H9 (cell line): ENCODE measurements around the gene SSPN. TPM values are rescaled to one million over a fixed set of nuclear protein-coding genes. Genes with fewer than 3 reads are reported as not detected.

Experiments used
- DNase-seq: peaks from one replicate; pipeline ENCODE4 v3.0.0-alpha.2; 2017
- H2AFZ ChIP-seq: one replicate; pipeline ENCODE4 v1.6.1; 2013; ENCODE audit warnings: mild to moderate bottlenecking, low read length, control low read depth, moderate library complexity
- H2AK5ac ChIP-seq: 2 replicates; pipeline ENCODE4 v1.6.1; 2013; ENCODE audit warnings: low read length, control low read depth, mixed read lengths; ENCODE audit not compliant: insufficient read length
- H2BK120ac ChIP-seq: one replicate; pipeline ENCODE4 v1.6.1; 2013; ENCODE audit warnings: low read depth, mild to moderate bottlenecking, low read length, control low read depth, inconsistent platforms; ENCODE audit not compliant: poor library complexity, severe bottlenecking
- H2BK12ac ChIP-seq: 2 replicates; pipeline ENCODE4 v1.6.1; 2013; ENCODE audit warnings: low read length, control low read depth, mixed read lengths, low read depth; ENCODE audit not compliant: insufficient read length
- H2BK15ac ChIP-seq: 2 replicates; pipeline ENCODE4 v1.6.1; 2013; ENCODE audit warnings: low read depth, low read length, control low read depth
- H2BK20ac ChIP-seq: one replicate; pipeline ENCODE4 v1.6.1; 2013; ENCODE audit warnings: low read depth, mild to moderate bottlenecking, low read length, control low read depth, inconsistent platforms; ENCODE audit not compliant: poor library complexity, severe bottlenecking
- H2BK5ac ChIP-seq: 2 replicates; pipeline ENCODE4 v1.6.1; 2013; ENCODE audit warnings: low read length, control low read depth, mixed read lengths; ENCODE audit not compliant: insufficient read length
- H3K14ac ChIP-seq: 2 replicates; pipeline ENCODE4 v1.6.1; 2013; ENCODE audit warnings: low read length, control low read depth; ENCODE audit not compliant: insufficient read depth
- H3K18ac ChIP-seq: 2 replicates; pipeline ENCODE4 v1.6.1; 2013; ENCODE audit warnings: low read depth, mild to moderate bottlenecking, mixed read lengths, low read length, control low read depth; ENCODE audit not compliant: insufficient read length
- H3K23ac ChIP-seq: 2 replicates; pipeline ENCODE4 v1.6.1; 2013; ENCODE audit warnings: low read length, control low read depth, mixed read lengths, low read depth; ENCODE audit not compliant: insufficient read length
- H3K23me2 ChIP-seq: 2 replicates; pipeline ENCODE4 v1.6.1; 2013; ENCODE audit warnings: low read depth, mild to moderate bottlenecking, mixed read lengths, low read length, control low read depth; ENCODE audit not compliant: insufficient read length, poor library complexity, severe bottlenecking
- H3K27ac ChIP-seq: 2 replicates; pipeline ENCODE4 v1.5.1; 2013; ENCODE audit warnings: low read length, control low read depth, mixed read lengths, low read depth; ENCODE audit not compliant: insufficient read length
- H3K27me3 ChIP-seq: 2 replicates; pipeline ENCODE4 v1.6.1; 2013; ENCODE audit warnings: low read length, control low read depth, inconsistent platforms; ENCODE audit not compliant: insufficient read depth
- H3K4ac ChIP-seq: 2 replicates; pipeline ENCODE4 v1.6.1; 2013; ENCODE audit warnings: low read depth, mild to moderate bottlenecking, control low read depth, inconsistent platforms, low read length, moderate library complexity
- H3K4me1 ChIP-seq: 2 replicates; pipeline ENCODE4 v1.6.1; 2013; ENCODE audit warnings: low read length, control low read depth, inconsistent platforms; ENCODE audit not compliant: insufficient read depth
- H3K4me2 ChIP-seq: 2 replicates; pipeline ENCODE4 v1.6.1; 2013; ENCODE audit warnings: low read length, control low read depth, mixed read lengths; ENCODE audit not compliant: insufficient read length, insufficient read depth
- H3K56ac ChIP-seq: 2 replicates; pipeline ENCODE4 v1.6.1; 2013; ENCODE audit warnings: low read depth, mild to moderate bottlenecking, mixed read lengths, low read length, control low read depth; ENCODE audit not compliant: insufficient read length
- H3K79me1 ChIP-seq: 2 replicates; pipeline ENCODE4 v1.6.1; 2013; ENCODE audit warnings: low read depth, mild to moderate bottlenecking, moderate library complexity, low read length, control low read depth, inconsistent platforms; ENCODE audit not compliant: insufficient read depth, poor library complexity, severe bottlenecking
- H3K79me2 ChIP-seq: 2 replicates; pipeline ENCODE4 v1.6.1; 2013; ENCODE audit warnings: low read length, control low read depth, inconsistent platforms; ENCODE audit not compliant: insufficient read depth
- H3K9ac ChIP-seq: 2 replicates; pipeline ENCODE4 v1.6.1; 2013; ENCODE audit warnings: low read length, control low read depth, mixed read lengths; ENCODE audit not compliant: insufficient read length; ENCODE audit errors: extremely low read depth
- H3K9me3 ChIP-seq: one replicate; pipeline ENCODE4 v1.6.1; 2013; ENCODE audit warnings: low read depth, low read length, inconsistent platforms; ENCODE audit not compliant: control insufficient read depth
- H3T11ph ChIP-seq: one replicate; pipeline ENCODE4 v1.6.1; 2013; ENCODE audit warnings: mild to moderate bottlenecking, low read length, control low read depth, inconsistent platforms
- H4K20me1 ChIP-seq: one replicate; pipeline ENCODE4 v1.6.1; 2013; ENCODE audit not compliant: control insufficient read depth, insufficient read length, insufficient read depth
- H4K5ac ChIP-seq: 2 replicates; pipeline ENCODE4 v1.6.1; 2013; ENCODE audit warnings: low read depth, mild to moderate bottlenecking, mixed read lengths, low read length, control low read depth; ENCODE audit not compliant: insufficient read length
- H4K8ac ChIP-seq: replicated peaks from 2 replicates; pipeline ENCODE4 v1.6.1; 2013; ENCODE audit warnings: low read length, control low read depth, mixed read lengths, low read depth; ENCODE audit not compliant: insufficient read length
- H4K91ac ChIP-seq: 2 replicates; pipeline ENCODE4 v1.6.1; 2013; ENCODE audit warnings: low read depth, mild to moderate bottlenecking, moderate library complexity, mixed read lengths, low read length, control low read depth; ENCODE audit not compliant: insufficient read length
- H3K27ac Mint-ChIP-seq, 3 experiments: 2 replicates in 2 of 3; 3 replicates in 1 of 3; pipeline ENCODE4 v1.8.0; 2020 to 2021; ENCODE audit warnings: mixed read lengths in 3 of 3, mild to moderate bottlenecking in 1 of 3, moderate library complexity in 1 of 3
- H3K27me3 Mint-ChIP-seq: 2 replicates; pipeline ENCODE4 v1.8.0; 2021; ENCODE audit warnings: low read depth, mild to moderate bottlenecking, moderate library complexity, mixed read lengths
- H3K36me3 Mint-ChIP-seq, 3 experiments: 2 replicates in 2 of 3; 3 replicates in 1 of 3; pipeline ENCODE4 v1.8.0; 2020 to 2021; ENCODE audit warnings: low read depth in 3 of 3, mixed read lengths in 3 of 3; ENCODE audit not compliant: insufficient read depth in 1 of 3
- H3K4me1 Mint-ChIP-seq, 2 experiments: 2 replicates each; pipeline ENCODE4 v1.8.0; 2020; ENCODE audit warnings: mixed read lengths in 2 of 2
- H3K4me3 Mint-ChIP-seq, 2 experiments: 2 replicates in 1 of 2; 3 replicates in 1 of 2; pipeline ENCODE4 v1.8.0; 2020 to 2021; ENCODE audit warnings: mild to moderate bottlenecking in 2 of 2, mixed read lengths in 2 of 2, moderate library complexity in 1 of 2
- H3K9me3 Mint-ChIP-seq, 2 experiments: 2 replicates in 1 of 2; 3 replicates in 1 of 2; pipeline ENCODE4 v1.8.0; 2020; ENCODE audit warnings: mild to moderate bottlenecking in 2 of 2, mixed read lengths in 2 of 2, moderate library complexity in 1 of 2
- CTCF ChIP-seq: fragments of 200-600 bp; sonication (generic); conservative IDR thresholded peaks from 3 replicates; pipeline ENCODE4 v1.8.0; 2021; ENCODE audit warnings: antibody characterized with exemption, mild to moderate bottlenecking
- WGBS: extraction: QIAGEN DNeasy Blood & Tissue Kit; methylation state at CpG from one replicate; pipeline ENCODE4 v1.1.7; 2013; ENCODE audit warnings: missing lambda C conversion rate, low lambda C conversion rate, mixed read lengths; ENCODE audit not compliant: insufficient read length; ENCODE audit errors: extremely low coverage; 5-methylcytosine and 5-hydroxymethylcytosine counted together
- total RNA-seq: library from RNA; stranded (reverse); gene quantifications from 2 replicates; pipeline ENCODE4 v1.2.1, GENCODE V29; 2021

The SSPN gene
- total RNA-seq, 1 experiment from 2014 or later, result 0.81 TPM

GRCh38 chr12:26286186-26286585 lies 90.8 kb downstream of the SSPN start:
- H3K4ac ChIP-seq, result no peak overlapping the region
- H4K5ac ChIP-seq, result no peak overlapping the region
- no peak overlapping the region for H3K23ac ChIP-seq
- H2BK120ac ChIP-seq, result no peak overlapping the region
- H4K91ac ChIP-seq, result no peak overlapping the region
- no peak overlapping the region for H3K18ac ChIP-seq
- H3K4me1 ChIP-seq, result no peaks in the 10 kb centered on the region; the same call in 1 of the 2 replicates
- H2AK5ac ChIP-seq, result no peak overlapping the region
- H2BK20ac ChIP-seq, result no peak overlapping the region
- no peak overlapping the region for H3T11ph ChIP-seq
- H3K56ac ChIP-seq, result no peak overlapping the region
- no peaks in the 10 kb centered on the region for H3K79me2 ChIP-seq
- H3K27me3 Mint-ChIP-seq, result no peaks in the 10 kb centered on the region
- H2BK15ac ChIP-seq, result no peak overlapping the region
- H3K27ac Mint-ChIP-seq, result no peak overlapping the region; a peak in 1 of 7 replicates
- no peak overlapping the region for H3K9ac ChIP-seq
- no peak overlapping the region for H3K4me2 ChIP-seq
- H3K23me2 ChIP-seq, result no peaks in the 10 kb centered on the region
- H3K4me1 Mint-ChIP-seq, result peaks cover 9 to 10% of the 10 kb centered on the region in 2 experiments; a peak in 3 of 4 replicates
- no peak overlapping the region for H2BK12ac ChIP-seq
- no peak for DNase-seq
- H3K9me3 ChIP-seq, result no peaks in the 10 kb centered on the region
- no peak for TF ChIP-seq CTCF
- H4K8ac ChIP-seq, result no peak overlapping the region
- H4K20me1 ChIP-seq, result no peaks in the 10 kb centered on the region
- H2AFZ ChIP-seq, result no peak overlapping the region
- H2BK5ac ChIP-seq, result no peak overlapping the region
- no peaks in the 10 kb centered on the region for H3K36me3 Mint-ChIP-seq
- no peak overlapping the region for H3K4me3 Mint-ChIP-seq
- H3K27me3 ChIP-seq, result no peaks in the 10 kb centered on the region
- no peak overlapping the region for H3K27ac ChIP-seq
- WGBS, result no CpG with 5 or more reads among the region's 6 CpGs
- no peaks in the 10 kb centered on the region for H3K79me1 ChIP-seq
- no peak overlapping the region for H3K14ac ChIP-seq
- H3K9me3 Mint-ChIP-seq, result no peaks in the 10 kb centered on the region
